Progenitor cell of endocrine pancreas (in vitro differentiated cells): ENCODE results near the gene MCAT. TPM values are rescaled to one million over a fixed set of nuclear protein-coding genes. Genes with fewer than 3 reads are reported as not detected.

Source experiments
- total RNA-seq: library from RNA; stranded (reverse); gene quantifications from 2 replicates; pipeline ENCODE4 v1.2.1, GENCODE V29; 2021

MCAT gene
- total RNA-seq, 1 donor from 2014 or later = 20.4 TPM

Other genes starting within 250 kb of the MCAT start
- 53.9 and 61.0 TPM in 2 replicates for gene PACSIN2, start 128.2 kb downstream of the MCAT start, total RNA-seq
- 11.9 and 12.4 TPM in 2 replicates for gene TTLL1, start 54.0 kb downstream of the MCAT start, total RNA-seq
- 1.7 and 1.9 TPM in 2 replicates for gene BIK, start 32.6 kb downstream of the MCAT start, total RNA-seq
- 0.79 and 1.2 TPM in 2 replicates for gene TSPO, start 8.2 kb upstream of the MCAT start, total RNA-seq
- gene TTLL12, start 43.7 kb upstream of the MCAT start, total RNA-seq = 40.9 and 43.9 TPM in 2 replicates
- 4.5 and 9.1 TPM in 2 replicates for gene SCUBE1, start 200.0 kb upstream of the MCAT start, total RNA-seq